LoVo (cell line): ENCODE measurements around the gene TAPBPL.
"Not testable (repeated sequence)": the region's sequence is repeated elsewhere in the genome, so short reads cannot be mapped to it uniquely, and the experiment has no call there.

ENCODE experiments used
- DNase-seq: peaks from one replicate; pipeline ENCODE4 v3.0.0-alpha.2; 2016; ENCODE audit warnings: low spot score

The TAPBPL gene

GRCh38 chr12:6463858-6464257 is 12.0 kb downstream of the TAPBPL start:
- no peak for DNase-seq

GRCh38 chr12:6464531-6464930 is 12.7 kb downstream of the TAPBPL start:
- no peak for DNase-seq

GRCh38 chr12:6465467-6466183 is 13.8 kb downstream of the TAPBPL start:
- peak; percentile 73 for DNase-seq

- no peak for DNase-seq
Measured at GRCh38 chr12:6466184-6466573, 14.3 kb downstream of the TAPBPL start.

GRCh38 chr12:6466751-6467150 is 14.9 kb downstream of the TAPBPL start:
- not testable (repeated sequence) for DNase-seq

- DNase-seq: not testable (repeated sequence)
Measured at GRCh38 chr12:6467571-6468282, 15.9 kb downstream of the TAPBPL start.

GRCh38 chr12:6468283-6468575 is 16.4 kb downstream of the TAPBPL start:
- no peak for DNase-seq

GRCh38 chr12:6469092-6469491 is 17.2 kb downstream of the TAPBPL start:
- DNase-seq: no peak

GRCh38 chr12:6469609-6470374 is 17.9 kb downstream of the TAPBPL start:
- no peak for DNase-seq

- peak; percentile 99 for DNase-seq
Measured at GRCh38 chr12:6470375-6471163, 18.7 kb downstream of the TAPBPL start, which contains the start of gene VAMP1. Gene VAMP1 (minus strand): TSS chr12:6470677. CDS start chr12:6470531, 146 bp downstream.

GRCh38 chr12:6471989-6472360 is 20.1 kb downstream of the TAPBPL start:
- no peak for DNase-seq

GRCh38 chr12:6472491-6472890 is 20.6 kb downstream of the TAPBPL start:
- no peak for DNase-seq

- not testable (repeated sequence) for DNase-seq
Measured at GRCh38 chr12:6475233-6475975, 23.6 kb downstream of the TAPBPL start.

GRCh38 chr12:6476489-6476888 is 24.6 kb downstream of the TAPBPL start:
- DNase-seq: no peak

GRCh38 chr12:6477601-6478377 is 25.9 kb downstream of the TAPBPL start:
- DNase-seq: not testable (repeated sequence)

GRCh38 chr12:6478416-6478815 is 26.6 kb downstream of the TAPBPL start:
- no peak for DNase-seq

GRCh38 chr12:6488240-6488639 is 36.4 kb downstream of the TAPBPL start:
- DNase-seq: no peak

GRCh38 chr12:6489449-6489848 is 37.6 kb downstream of the TAPBPL start:
- no peak for DNase-seq

GRCh38 chr12:6490673-6491072 is 38.8 kb downstream of the TAPBPL start:
- DNase-seq: not testable (repeated sequence)

- peak; percentile 98 for DNase-seq
Measured at GRCh38 chr12:6492838-6493496, 41.1 kb downstream of the TAPBPL start, which contains the start of gene MRPL51. Gene MRPL51 (minus strand): TSS chr12:6493262. CDS start chr12:6493136, 126 bp downstream.
